Non-pigmented ciliary epithelial cell (primary cell): Measurements from ENCODE around the gene RADIL.

Experiments used
- DNase-seq: peaks from one replicate; pipeline ENCODE4 v3.0.0-alpha.2; 2010; ENCODE audit warnings: low read depth

The RADIL gene

DNA sequence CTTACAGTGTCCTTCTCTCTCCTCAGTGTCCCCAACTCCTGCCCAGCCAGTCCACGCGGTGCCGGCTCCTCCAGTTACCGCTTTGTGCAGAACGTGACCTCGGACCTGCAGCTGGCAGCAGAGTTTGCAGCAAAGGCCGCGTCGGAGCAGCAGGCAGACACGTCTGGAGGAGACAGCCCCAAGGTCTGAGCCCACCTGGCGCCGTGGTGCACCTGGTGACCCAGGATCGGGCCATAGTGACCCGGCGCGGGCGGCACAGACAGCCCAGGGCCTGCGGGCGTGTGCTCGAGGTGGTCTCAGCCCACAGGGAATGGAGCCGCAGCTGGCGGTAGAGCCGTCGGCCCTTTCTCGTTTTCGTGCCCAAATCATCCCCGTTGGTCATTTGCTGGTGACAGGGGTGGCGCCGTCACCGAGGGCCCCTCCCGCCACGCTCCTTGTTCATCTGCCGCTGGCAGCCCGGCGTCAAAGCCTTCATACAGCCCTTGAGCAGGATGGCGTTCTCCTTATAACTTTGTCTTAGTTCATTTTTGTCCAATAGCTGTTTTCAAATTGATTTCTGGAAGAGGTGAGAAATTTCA, 129.0 kb downstream of the RADIL start:
- DNase-seq, result no peak

DNA sequence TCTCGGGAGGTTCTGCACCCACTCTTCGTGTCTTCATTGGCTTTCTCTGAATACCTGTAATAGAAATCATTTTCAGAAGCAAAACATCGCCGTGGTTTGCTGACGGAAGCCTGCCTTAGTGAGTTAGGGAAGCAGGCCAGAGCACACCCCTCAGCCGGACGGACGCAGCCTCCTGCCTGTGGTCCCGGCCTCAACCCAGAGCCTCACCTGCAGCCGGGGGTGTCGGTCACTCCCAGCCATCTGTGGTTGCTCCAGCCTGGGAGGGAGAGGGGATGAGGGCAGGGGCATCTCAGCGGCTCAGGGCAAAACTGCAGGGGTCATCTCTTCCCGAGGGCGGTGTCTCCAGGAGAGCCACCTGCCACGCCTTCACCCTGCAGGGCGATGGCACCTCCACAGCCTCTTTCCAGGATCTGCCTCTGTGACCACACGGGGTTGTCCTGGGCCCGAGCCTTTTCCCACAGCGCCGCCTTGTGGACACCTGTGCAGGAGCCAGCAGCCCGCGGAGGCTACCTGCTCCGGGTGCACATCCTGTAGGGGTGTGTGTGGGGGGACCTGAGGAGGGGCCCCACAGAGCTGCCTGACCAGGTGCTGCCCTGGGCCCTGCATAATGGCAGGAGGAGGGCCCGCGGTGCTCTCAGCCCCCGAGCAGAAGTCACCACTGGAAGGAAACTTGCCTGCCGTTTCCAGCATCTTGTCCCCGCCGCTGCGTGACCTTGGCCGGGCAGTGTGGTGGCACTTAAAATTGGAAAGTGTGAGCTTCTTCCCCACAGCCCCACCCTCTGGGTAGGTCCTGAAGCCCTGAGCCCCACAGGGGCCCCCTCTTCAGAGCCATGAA, 129.7 kb downstream of the RADIL start:
- DNase-seq, result no peak

DNA sequence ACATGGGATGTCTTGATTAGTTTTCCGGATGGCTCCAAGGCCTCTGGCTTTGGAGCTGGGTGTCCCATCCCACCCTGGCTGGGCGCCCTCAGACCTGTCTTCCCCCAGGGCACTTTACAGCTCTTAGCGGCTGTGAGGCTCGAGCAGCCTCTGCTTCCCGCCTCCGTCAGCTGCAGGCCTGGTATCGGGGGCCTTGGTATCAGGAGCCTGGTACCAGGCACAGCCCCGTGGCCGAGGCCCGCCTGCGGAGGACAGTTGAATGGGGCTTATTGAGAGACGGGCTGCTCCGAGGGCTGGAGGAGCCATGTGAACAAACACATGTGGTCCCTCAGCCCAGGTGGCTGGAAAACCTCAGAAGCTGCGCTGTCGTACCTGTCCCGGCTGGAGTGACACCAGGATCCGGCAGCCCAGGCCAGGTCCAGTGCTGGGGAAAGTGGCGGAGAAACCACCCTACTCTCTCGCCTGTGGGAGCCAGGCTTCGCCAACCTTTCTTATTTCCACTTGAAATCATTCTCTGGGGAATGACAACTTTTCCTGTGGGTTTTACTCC, 132.0 kb downstream of the RADIL start:
- no peak for DNase-seq

DNA sequence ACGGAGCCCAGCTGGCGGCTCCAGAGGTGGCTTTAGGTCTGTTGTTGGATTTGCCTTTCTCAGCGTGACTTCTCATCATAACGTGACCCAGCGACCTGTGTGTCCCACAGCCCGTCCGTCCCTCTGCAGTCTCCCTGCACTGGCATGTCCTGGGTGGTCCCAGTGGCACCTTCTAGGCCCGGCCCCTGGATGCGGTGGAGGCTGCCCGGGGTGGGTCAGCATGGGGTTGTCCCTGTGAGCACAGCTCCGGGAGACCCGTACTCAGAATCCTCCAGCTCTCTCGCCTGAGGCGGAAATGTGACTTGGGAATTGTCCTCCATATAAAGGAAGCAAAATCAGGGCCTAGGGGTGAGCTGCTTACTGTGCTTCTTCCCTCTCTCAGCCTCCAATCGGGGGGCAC, 133.7 kb downstream of the RADIL start:
- DNase-seq, result no peak

DNA sequence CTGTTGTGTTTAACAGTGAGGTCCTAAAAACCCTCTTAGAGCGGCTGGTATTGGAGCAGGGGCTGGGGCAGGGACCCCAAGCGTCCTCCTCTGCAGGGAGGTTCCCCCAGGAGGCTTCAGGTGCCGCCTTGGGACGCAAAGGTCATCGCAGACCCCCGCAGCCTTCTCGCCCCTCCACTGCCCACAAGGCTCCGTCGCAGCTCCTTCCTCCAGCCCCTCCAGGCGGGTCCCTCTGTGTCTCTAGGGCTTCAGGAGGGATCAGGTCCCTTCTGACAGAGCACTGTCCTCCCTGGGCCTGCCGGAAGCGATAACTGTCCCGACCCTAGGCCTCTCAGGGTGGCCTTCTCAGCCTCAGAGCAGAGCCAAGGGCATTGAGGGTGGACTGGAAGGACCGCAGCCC, 134.2 kb downstream of the RADIL start:
- DNase-seq, result no peak
